Measurements from ENCODE around the gene AADAT. TPM values are rescaled to one million over a fixed set of nuclear protein-coding genes. Genes with fewer than 3 reads are reported as not detected.

Gene AADAT
- polyA plus RNA-seq, 2 of the 4 experiments (the other 2 are of a cell fraction) = 8.8 to 23.2 TPM

GRCh38 chr4:170037481-170037880, 52.3 kb downstream of the AADAT start:
- TF ChIP-seq EP300 (IDR thresholded peaks at IDR 0.05) (no peak), CHD2 (IDR thresholded peaks at IDR 0.05; ENCODE audit: low read length, partially characterized antibody) (no peak), CBX2 (IDR thresholded peaks at IDR 0.05; ENCODE audit: borderline replicate concordance, low read depth) (no peak), MAFK (IDR thresholded peaks at IDR 0.05; ENCODE audit: partially characterized antibody) (no peak), HOXB5 (CRISPR knock-in tag; IDR thresholded peaks at IDR 0.05) (no peak), CHD4 (IDR thresholded peaks at IDR 0.05; ENCODE audit: borderline replicate concordance) (no peak), JUNB (IDR thresholded peaks at IDR 0.05) (no peak), USF2 (IDR thresholded peaks at IDR 0.05) (no peak), CTCF (IDR thresholded peaks at IDR 0.05) (no peak), JUN (IDR thresholded peaks at IDR 0.05) (no peak), ESRRA (IDR thresholded peaks at IDR 0.05; ENCODE audit: borderline replicate concordance, low read length) (no peak), HEYL (CRISPR knock-in tag; IDR thresholded peaks at IDR 0.05) (no peak), FOSB (CRISPR knock-in tag; IDR thresholded peaks at IDR 0.05) (no peak)
- TF ChIP-seq, protein P1, sequence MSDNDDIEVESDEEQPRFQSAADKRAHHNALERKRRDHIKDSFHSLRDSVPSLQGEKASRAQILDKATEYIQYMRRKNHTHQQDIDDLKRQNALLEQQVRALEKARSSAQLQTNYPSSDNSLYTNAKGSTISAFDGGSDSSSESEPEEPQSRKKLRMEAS (IDR thresholded peaks at IDR 0.05) = no peak
- TF ChIP-seq, protein P2, sequence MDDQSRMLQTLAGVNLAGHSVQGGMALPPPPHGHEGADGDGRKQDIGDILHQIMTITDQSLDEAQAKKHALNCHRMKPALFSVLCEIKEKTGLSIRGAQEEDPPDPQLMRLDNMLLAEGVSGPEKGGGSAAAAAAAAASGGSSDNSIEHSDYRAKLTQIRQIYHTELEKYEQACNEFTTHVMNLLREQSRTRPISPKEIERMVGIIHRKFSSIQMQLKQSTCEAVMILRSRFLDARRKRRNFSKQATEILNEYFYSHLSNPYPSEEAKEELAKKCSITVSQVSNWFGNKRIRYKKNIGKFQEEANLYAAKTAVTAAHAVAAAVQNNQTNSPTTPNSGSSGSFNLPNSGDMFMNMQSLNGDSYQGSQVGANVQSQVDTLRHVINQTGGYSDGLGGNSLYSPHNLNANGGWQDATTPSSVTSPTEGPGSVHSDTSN (IDR thresholded peaks at IDR 0.05) = no peak
- TF ChIP-seq, protein P3, sequence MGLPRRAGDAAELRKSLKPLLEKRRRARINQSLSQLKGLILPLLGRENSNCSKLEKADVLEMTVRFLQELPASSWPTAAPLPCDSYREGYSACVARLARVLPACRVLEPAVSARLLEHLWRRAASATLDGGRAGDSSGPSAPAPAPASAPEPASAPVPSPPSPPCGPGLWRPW (IDR thresholded peaks at IDR 0.05) = no peak

GRCh38 chr4:170035845-170036244, 53.9 kb downstream of the AADAT start:
- Histone ChIP-seq H3K27ac (no peak overlapping the region), H3K4me2 (no peak overlapping the region), H3K4me1 (no peaks in the 10 kb centered on the region), H3K4me3 (no peak overlapping the region), H3K9me3 (no peaks in the 10 kb centered on the region)
- FAIRE-seq (no peak), DNase-seq (ENCODE audit: low read depth in 1 of 2, low spot score in 1 of 2) (no peak), ATAC-seq (no peak)
- TF ChIP-seq ESRRA (IDR thresholded peaks at IDR 0.05; ENCODE audit: borderline replicate concordance, low read length) = no peak
- no peak for TF ChIP-seq FOSB (CRISPR knock-in tag; IDR thresholded peaks at IDR 0.05)
- no peak for TF ChIP-seq SREBF2 (IDR thresholded peaks at IDR 0.05)
- TF ChIP-seq ATOH8 (CRISPR knock-in tag; IDR thresholded peaks at IDR 0.05; ENCODE audit: low read depth) = no peak
- TF ChIP-seq, protein P1 (IDR thresholded peaks at IDR 0.05) = no peak
- no peak for TF ChIP-seq HOXB13 (CRISPR knock-in tag; IDR thresholded peaks at IDR 0.05; ENCODE audit: low read depth)
- no peak for TF ChIP-seq NFE2L2 (conservative IDR thresholded peaks at IDR 0.05; ENCODE audit: low read length)
- TF ChIP-seq TFCP2L1 (CRISPR knock-in tag; IDR thresholded peaks at IDR 0.05) = no peak
- TF ChIP-seq CHD4 (IDR thresholded peaks at IDR 0.05; ENCODE audit: borderline replicate concordance) = no peak
- TF ChIP-seq CTCF (IDR thresholded peaks at IDR 0.05) = no peak
- no peak for TF ChIP-seq FOXS1 (CRISPR knock-in tag; IDR thresholded peaks at IDR 0.05)
- no peak for TF ChIP-seq MAZ (IDR thresholded peaks at IDR 0.05; ENCODE audit: borderline replicate concordance, low read depth, low read length)
- ChIA-PET POLR2A (no interaction called here), CTCF (no interaction called here)
- WGBS (ENCODE audit: missing lambda C conversion rate) = 39% methylated on average over 3 of the region's 3 CpGs

More at GRCh38 chr4:170037481-170037880, 52.3 kb downstream of the AADAT start:
- Histone ChIP-seq H3K4me2 (no peak overlapping the region), H3K27ac (no peak overlapping the region), H3K4me3 (no peak overlapping the region), H3K9me3 (no peaks in the 10 kb centered on the region), H3K4me1 (no peaks in the 10 kb centered on the region)
- CTCF ChIA-PET = interaction anchor here (0.5 to 1.8 kb wide), 2 partner anchors 220 to 241 kb away, joined by 3 to 4 read pairs; no protein-coding TSS in a partner anchor
- 5% methylated on average over 1 of the region's 1 CpG for WGBS (ENCODE audit: missing lambda C conversion rate)
- POLR2A ChIA-PET = no interaction called here
- FAIRE-seq = no peak
- no peak for ATAC-seq
- no peak for DNase-seq (ENCODE audit: low read depth in 1 of 2, low spot score in 1 of 2)
